RPMI8226 (cell line): ENCODE results near the gene GPR139.

Experiments
- DNase-seq: peaks from one replicate; pipeline ENCODE4 v3.0.0-alpha.2; 2015

GPR139 gene

DNA sequence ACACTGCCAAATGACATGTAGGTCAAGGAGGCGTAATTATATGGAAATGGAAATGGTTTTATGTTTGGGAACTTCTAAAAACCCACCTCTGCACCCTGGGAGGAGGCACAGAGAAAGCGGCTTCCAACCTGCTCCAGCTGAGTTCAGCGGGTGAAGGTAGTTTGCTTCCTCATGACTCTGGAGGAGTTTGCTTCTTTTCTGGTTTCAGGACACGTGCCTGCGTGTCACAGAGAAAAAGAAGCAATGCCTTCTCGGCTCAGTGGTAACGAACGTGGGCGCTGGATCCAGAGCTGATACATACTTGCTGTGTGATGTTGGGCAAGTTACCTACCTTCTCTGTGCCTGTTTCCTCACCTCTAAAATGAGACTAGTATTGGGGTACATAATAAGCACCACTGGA lies 22.1 kb downstream of the GPR139 start:
- no peak for DNase-seq

DNA sequence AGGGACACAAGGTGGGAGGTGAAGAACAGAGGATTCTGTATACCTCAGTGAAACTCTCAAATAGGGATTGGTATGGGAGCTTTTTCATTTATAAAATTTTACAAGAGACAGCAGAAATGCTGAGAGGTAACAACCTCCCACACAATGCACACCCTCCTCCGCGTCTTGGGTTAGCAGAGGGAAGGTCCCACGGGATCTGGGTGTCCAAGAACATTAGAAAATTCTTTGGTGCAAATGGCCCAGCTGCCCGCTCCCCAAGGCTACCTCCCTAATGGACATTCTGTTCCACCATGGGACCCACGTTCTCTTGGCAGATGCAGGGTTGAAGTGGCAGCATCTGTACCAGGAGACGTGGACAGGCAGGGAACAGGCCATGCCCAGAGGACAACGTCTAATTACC lies 22.5 kb downstream of the GPR139 start:
- no peak for DNase-seq

DNA sequence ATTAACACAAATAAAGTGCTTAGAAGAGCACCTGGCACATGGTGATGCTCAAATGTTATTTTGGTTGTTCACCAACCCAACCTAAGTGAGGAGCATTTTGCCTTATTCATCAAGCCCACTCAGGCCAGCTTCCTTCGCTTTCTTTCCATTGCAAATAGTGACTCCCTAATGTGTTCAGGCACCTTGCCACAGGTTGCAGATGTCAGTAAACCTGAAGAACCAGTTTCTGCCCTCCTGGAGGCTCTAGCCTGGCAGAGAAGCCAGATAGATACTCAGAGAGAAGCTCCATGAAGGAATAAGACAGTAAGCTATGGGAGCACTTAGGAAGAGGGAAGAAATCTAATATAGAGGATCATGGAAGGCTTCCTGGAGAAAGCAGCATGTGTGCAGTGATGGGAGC lies 23.9 kb downstream of the GPR139 start:
- no peak for DNase-seq

DNA sequence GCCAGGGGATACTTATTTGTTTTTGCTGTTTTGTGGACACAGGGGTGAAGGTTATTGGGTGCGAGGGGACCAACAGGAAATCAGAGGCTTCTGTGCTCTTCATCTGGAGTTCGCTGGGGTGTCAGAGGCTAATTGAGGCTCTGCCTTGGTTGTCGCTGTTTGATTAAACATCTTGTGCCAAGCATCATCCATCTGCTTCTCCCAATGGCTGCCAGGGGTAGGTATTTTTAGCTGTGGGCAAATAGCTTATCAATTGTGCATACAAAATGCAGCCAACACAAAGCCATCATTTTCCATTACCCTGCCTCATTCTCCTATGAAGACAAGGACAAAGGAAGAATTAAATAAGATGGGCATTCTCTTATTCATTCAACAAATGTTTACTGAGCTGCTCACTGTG lies 27.8 kb downstream of the GPR139 start:
- DNase-seq: no peak

DNA sequence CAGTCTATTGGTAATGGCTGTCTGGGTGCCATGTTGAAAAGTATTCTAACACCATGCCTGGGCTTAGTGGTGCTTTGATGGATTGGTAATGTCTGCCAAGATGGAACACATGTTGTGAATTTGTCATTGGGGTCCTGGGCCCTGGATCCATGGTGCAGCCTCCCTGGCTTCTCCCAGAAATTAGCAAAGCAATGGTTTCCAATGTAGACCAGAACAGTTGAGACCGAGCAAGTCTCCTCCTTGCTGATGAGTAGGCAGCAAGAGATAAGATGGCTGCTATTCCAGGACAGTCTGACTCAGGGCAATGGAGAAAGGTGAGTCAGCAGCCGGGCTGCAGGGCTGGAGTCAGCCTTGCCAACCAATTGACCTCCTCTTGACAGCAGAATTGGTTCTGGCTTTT lies 30.8 kb downstream of the GPR139 start:
- no peak for DNase-seq

DNA sequence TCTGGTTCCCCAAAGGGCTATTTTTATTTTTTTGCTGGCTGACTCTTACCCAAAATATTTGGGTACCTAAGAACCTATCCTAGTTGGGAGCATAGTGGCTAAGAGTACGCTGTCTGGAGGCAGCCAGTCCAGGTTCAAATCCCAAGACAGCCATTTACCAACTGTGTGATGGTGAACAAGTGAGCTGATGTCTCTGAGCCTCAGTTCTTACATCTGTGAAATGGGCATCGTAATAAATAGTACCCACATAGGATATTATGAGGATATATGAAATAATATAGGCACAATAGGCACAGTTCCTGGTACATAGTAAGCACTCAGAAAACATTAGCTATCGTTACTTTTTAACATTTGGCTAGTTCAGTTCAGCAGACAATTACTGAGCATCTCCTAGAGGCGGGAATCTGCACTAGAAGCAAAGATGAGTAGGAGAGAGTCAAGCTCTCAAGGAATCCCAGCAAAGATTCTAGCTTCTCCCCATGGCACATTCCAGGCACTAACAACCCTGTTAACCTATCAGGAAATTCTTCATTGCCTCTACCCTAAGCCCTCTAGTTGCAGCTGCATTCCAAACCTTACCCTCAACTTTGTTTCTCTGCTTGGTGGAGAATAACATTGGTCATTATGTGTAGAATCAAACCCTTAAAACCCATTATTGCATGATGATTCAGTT lies 31.6 kb downstream of the GPR139 start:
- DNase-seq: no peak

DNA sequence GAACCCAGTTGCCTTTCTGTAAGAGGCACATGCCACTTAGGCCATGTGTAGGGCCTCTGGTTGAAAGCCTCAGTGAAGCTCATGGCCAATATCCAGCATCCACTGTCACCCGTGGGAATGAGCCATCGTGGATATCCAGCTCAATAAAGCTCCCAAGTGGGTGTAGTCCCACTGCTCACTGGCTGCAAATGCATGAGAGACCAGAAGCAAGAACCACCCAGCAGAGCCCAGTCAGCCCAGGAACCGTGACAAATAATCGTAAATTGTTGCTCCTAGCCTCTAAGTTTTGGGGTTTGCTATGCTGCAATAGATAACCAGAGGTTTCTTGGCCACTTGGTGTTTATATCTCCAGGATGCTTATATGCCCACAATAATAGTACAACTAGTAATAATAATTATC lies 33.7 kb downstream of the GPR139 start:
- no peak for DNase-seq

DNA sequence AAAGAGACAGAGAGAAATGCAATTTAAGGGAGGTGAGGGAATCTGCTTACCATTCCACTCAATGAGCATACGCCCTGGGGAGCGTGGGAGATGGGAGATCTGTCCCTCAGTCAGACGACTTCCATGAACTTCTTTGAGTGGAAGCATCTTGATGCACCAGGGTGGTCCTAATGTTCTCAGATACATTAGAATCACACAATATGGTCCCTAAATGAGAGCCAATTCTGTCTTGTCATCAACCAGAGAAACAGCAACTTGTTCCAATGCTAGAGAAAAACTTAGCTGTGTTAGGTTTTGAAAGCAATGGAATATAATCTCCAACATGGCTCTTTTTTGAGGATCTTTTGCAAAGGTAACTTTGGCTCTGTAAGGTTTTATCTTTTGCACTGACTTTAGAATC lies 44.1 kb downstream of the GPR139 start:
- no peak for DNase-seq

DNA sequence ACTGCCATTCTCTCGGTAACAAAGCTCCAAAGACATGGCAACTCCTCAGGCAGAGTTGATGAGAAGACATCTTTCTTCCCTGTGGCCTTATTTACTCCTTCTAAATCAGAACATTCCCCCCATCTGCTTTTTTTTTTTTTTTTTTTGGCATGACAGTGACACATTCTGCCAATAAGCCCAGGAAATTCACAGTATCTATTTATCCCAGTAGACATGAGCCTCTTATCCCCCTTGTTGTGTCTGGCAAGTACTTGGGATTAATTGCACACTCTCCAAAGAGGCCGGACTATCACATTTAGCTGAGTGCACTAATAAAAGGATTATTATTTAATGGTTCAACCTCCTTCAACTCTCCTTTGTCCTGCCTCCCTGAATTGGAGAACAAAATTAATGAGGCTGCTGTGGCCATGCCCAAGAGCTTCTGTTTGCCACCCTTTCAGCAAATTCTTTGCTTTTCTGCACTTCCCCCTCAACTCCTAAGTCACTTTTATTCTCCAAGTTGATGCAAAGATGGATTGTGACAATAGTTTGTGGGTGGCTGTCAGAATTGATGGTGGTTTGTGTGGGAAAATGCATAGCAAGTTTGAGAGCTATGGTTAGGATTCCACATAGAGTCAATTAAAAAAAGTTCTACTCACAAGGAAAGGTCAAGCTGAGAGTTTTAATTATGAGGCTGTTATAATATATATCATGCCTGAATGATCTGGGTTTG lies 47.2 kb downstream of the GPR139 start:
- no peak for DNase-seq

DNA sequence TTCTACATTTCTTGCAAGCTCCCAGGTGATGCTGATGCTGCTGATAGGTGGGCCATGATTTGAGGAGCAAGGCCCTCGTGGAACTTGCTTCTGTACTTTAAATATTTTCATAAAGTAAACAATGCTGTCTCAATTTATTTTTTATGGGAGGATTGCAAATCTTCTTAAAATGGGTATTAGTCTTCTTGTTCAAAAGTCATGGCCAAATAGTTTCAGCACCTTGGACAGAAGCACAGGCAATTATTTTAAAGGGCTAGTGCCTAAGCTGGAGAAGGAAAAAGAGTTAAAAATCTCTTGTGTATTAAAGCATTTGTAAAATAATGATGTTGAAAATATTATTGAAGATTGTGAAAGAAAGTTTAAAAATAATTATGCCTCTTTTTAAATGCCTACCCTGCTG lies 50.5 kb downstream of the GPR139 start:
- DNase-seq: peak; percentile 46

DNA sequence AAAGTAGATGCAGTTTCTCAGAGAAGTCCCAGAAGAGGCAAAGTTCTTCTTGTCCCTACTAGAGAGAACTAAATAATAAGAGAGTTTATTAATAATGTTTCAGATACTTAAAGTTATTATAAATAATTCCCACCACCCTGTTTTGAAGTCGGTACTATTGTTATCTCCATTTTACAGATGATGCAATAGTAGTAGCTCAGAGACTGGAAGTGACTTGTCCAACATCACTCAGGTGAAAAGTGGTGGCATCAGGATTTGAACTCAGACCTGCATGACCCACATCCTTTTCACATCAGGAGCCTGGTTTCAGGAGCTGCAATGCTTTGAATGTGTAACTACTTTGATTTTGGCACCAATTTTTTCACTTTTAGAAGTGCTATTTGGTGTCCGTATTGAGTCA lies 52.7 kb downstream of the GPR139 start:
- no peak for DNase-seq

DNA sequence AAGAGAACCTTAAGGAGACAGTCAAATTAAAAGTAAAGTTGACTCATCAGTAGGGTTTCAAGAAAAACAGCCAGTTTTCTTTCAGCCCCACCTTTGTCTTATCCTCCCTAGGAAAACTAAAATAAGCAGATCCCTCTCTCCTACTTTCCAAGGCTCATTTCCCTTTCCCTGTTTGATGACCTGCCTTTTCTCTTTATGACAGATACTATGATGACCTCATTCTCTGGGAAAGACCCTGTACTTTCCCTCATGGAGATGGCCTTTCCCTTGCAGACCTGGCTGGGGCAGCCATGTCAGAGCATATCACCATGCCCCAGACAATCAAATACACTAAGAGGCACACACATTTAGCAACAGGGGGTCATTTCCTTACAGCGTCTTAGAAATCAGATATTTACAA lies 53.6 kb downstream of the GPR139 start:
- DNase-seq: no peak

DNA sequence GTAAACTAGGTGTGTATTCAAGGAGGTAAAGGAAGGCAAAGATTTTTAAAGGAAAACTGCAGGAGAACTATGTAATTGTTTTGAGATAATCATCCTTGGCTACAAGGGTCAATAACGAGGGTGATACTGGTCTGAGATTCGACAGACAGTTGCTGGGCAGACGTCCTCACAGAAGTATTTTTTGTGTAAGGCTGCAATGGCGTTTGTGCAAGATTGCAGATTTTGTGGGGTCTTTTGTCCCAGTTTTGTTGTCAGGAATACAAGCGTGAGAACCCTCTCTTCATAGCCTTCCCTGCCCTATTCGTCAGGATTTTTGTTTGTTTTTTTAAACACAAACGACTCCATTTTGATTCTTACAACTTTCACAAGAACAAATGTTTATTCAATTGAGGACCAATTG lies 57.5 kb downstream of the GPR139 start:
- no peak for DNase-seq

DNA sequence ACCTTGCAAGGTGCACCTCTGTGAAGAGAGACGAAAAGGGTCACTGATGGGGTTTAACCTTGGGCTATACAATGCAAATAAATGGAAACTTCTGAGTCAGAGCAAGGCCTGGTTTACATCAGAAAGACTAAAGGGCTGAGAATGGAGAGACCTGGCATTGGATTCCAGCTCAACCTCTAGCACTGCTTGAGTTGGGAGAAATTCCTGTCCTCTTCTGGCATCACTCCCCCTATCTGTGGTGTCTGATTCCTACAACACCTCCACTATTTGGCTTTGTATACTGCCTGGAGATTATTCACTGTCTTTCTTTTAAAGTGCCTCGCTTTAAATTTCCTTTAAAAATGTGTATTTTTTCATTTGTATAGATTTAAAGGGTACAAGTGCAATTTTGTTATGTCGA lies 68.8 kb downstream of the GPR139 start:
- no peak for DNase-seq

DNA sequence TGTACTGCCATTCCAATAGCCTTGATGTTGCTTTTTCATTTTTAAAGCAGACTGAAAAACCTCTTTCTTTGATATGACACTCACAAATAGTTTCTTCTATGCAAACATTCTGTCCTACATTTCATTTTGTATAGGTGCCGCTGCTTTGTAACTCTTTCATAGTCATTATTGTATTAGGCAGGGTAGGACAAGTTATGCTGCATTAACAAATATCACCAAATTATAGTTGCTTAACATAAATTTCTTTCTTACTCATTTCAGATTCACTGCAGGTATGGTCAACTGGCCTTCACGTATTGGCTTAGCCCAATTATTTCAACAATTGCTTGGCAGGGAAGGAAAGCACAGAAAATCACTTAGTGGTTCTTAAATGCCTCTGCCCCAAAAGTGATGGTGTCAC lies 70.8 kb downstream of the GPR139 start:
- no peak for DNase-seq

DNA sequence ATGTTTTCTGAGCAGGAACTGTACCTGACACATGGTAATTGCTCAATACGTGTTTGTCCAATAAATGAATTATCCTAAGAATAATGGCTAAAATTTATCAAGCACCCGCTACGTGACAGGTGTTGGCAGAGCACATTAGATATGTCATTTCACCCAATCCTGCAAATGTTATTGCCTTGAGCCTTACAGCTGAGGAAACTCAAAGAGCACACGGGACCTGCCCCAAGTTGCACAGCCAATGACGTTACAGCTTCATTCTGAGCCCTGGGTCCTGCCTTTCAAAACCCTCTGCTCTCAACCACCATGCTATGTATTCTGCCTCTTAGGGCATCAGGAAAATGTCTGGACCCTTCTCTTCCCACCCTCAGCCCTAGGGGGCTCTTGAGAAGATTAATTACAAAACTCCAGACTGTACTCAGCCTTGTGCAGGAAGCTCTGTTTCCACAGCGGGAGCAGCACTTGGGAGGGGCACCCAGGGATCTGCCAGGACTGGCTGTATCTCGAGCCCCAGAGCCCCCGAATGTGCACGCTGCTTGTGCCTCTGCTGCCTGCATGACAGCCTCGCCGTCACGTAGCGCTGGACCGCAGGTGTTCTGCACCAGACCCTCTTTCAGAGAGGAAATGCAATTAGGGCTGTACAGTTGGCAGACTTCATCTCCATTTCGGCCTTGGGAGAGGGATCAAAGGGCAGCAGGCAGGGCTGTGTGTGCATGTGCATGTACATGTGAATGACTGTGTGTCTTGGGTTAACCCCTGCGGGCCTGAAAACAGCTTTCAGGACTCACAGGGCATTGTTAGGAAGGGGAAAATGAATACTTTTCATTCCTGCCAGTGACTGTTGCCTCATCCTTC lies 71.6 kb downstream of the GPR139 start:
- no peak for DNase-seq

DNA sequence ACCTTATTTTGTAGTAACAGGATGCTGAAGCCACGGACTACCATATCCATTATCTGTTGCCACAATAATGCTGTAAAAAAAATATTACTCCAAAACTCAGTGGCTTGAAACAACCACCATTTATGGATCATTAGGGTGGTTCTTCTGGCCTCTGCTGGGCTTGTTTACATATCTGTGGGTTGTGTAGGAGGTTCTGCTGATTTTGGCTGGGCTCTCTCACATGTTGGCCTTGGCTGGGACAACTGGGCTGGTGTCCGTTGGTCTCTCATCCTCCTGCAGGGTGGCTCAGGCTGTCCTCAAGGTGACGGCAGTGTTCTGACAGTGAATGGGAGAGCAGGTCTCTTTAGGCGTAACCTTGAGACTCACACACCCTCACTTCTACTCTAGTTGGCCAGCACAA lies 76.0 kb downstream of the GPR139 start:
- DNase-seq: no peak

DNA sequence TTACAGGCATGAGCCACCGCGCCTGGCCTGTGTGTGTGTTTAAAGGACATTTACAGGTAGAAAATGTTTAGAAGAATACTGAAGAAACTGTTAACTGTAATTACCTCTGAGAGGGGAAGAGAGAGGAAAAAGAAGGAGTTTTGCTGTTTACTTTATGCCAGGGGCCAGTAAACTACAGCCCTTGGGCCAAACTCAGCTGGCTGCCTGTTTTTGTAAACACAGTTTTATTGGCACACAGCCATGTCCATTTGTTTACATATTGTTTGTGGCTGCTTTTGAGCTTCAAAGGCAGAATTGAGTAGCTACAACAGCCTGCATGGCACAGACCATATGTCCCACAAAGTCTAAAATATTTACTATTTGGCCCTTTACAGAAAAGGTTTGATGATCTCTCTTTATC lies 76.4 kb downstream of the GPR139 start:
- DNase-seq: no peak

DNA sequence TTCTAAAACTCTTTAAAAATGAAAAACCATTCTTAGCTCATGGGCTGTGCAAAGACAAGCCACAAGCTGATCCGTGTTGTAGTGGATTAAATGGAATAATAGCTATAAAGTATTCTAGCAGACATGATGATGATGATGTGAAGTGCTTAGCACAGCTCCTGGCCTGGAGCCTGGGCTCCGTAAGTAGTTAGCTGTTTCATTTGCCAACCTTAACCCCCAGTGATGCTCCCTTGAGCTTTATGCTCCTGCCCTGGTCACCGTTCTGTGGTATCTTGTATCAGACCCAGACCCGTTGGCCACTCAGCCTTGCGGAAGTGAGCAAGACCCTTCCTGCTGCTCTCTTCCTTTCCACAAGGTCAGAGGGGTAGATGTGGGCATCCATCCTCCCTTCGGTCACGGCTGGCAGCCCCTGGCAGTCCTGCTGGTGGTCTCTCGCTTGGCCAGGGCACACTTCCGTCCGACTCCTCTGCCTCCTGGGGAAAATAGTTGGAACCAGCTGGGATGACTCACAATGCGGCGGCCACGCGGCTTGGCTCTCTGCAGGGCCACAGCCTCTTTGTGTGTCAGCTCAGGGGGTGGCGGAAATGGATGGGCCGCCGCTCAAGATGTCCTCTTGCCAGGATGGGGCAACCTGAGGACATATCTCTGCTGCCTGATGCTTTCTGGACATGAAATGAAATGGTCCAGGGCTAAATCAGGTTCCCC lies 79.1 kb downstream of the GPR139 start:
- no peak for DNase-seq

DNA sequence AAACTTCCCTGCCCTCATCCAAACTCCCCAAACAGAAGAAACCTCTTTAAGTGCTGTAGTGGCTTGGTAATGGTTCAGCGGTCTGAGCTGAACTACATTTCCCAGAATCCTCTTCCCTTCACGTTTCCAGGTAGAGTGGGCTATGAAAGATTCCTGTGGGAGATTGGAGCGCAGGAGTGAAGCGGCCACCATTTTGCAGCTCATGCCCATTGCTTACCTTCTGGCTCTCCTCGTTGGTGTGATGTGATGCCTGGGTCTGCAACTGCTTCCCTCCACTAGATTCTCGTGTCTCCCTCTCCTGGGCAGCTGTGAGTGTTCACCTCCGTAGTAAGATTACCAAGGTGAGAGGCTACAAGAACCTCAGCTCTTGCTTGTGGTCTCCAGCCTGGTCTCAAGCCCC lies 82.1 kb downstream of the GPR139 start:
- DNase-seq: no peak

DNA sequence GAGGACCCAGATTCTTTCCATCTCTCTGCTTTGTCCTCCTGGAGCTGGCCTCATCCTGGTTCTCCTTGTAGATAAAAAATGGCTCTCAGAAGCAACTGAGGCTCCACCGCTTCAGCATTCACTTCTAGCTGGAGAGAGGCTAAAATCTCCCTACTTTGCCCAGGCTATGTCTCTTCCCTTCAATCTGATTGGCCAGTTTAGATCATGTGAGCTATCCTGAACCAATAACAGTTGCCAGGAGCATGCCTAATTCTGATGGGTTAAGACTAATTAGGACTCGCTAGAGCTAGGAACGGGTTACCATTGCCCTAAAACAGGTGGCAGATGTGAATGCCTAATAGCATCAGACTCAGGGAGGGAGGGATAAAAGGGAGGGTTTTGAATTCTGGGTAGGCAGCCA lies 89.6 kb downstream of the GPR139 start:
- no peak for DNase-seq
